ENCODE data around the gene NMRK1. TPM values are rescaled to one million over a fixed set of nuclear protein-coding genes. Genes with fewer than 3 reads are reported as not detected.

The NMRK1 gene
- polyA plus RNA-seq, 3 donors, result 4.3 to 9.8 (median 9.3) TPM

- H3K4me1 ChIP-seq (ENCODE audit: control insufficient read depth in 1 of 2, insufficient read depth in 2 of 2, low read length in 2 of 2), result peaks cover 0 to 10% of the 10 kb centered on the region in 2 donors
- no peak for DNase-seq
- no peak overlapping the region for H3K4me3 ChIP-seq (replicated peaks in 1 of 3; ENCODE audit: low read depth in 2 of 3, low read length in 3 of 3)
- Mint-ChIP-seq H3K36me3 (peaks cover 38 to 68% of the 10 kb centered on the region in 2 donors), H3K27me3 (ENCODE audit: low read depth in 3 of 3) (peaks cover 0 to 1% (median 0%) of the 10 kb centered on the region in 3 donors), H3K4me1 (peaks cover 24% of the 10 kb centered on the region), H3K9me3 (no peaks in the 10 kb centered on the region), H3K4me3 (no peak overlapping the region), H3K27ac (peak overlapping the region; percentile 31 to 89 (median 46))
- H3K27me3 ChIP-seq (ENCODE audit: control insufficient read depth in 2 of 2, insufficient read depth in 2 of 2, low read length in 2 of 2), result no peaks in the 10 kb centered on the region
- H3K36me3 ChIP-seq (replicated peaks in 1 of 2; ENCODE audit: control insufficient read depth in 1 of 2, insufficient read depth in 2 of 2, low read length in 2 of 2), result peaks cover 14 to 90% of the 10 kb centered on the region in 2 donors
- H2AFZ ChIP-seq (ENCODE audit: insufficient read depth, low read depth, low read length, poor library complexity, severe bottlenecking), result no peak overlapping the region
- H4K20me1 ChIP-seq (ENCODE audit: insufficient read depth, low read length), result peaks cover 100% of the 10 kb centered on the region
- WGBS (ENCODE audit: insufficient coverage), result 98% methylated on average over 5 of the region's 9 CpGs
- H3K4me2 ChIP-seq (replicated peaks; ENCODE audit: extremely low read depth, low read length, poor library complexity, severe bottlenecking), result no peak overlapping the region
- peak overlapping the region in 1 of 2 donors; percentile 37 for H3K27ac ChIP-seq (ENCODE audit: low read depth in 1 of 2, low read length in 2 of 2)
- intact Hi-C loops (cut with micrococcal nuclease), result no loop called here
- TF ChIP-seq, protein P1, sequence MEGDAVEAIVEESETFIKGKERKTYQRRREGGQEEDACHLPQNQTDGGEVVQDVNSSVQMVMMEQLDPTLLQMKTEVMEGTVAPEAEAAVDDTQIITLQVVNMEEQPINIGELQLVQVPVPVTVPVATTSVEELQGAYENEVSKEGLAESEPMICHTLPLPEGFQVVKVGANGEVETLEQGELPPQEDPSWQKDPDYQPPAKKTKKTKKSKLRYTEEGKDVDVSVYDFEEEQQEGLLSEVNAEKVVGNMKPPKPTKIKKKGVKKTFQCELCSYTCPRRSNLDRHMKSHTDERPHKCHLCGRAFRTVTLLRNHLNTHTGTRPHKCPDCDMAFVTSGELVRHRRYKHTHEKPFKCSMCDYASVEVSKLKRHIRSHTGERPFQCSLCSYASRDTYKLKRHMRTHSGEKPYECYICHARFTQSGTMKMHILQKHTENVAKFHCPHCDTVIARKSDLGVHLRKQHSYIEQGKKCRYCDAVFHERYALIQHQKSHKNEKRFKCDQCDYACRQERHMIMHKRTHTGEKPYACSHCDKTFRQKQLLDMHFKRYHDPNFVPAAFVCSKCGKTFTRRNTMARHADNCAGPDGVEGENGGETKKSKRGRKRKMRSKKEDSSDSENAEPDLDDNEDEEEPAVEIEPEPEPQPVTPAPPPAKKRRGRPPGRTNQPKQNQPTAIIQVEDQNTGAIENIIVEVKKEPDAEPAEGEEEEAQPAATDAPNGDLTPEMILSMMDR (IDR thresholded peaks at IDR 0.05), result no peak
- peaks cover 100% of the 10 kb centered on the region for H3K79me2 ChIP-seq (ENCODE audit: insufficient read depth, low read length)
- no peak overlapping the region for H3K9ac ChIP-seq (ENCODE audit: insufficient read depth, low read length, poor library complexity, severe bottlenecking)
- no peaks in the 10 kb centered on the region for H3K9me3 ChIP-seq (replicated peaks in 1 of 2; ENCODE audit: control insufficient read depth in 1 of 2, insufficient read depth in 1 of 2, low read length in 2 of 2)
These were observed 13.1 kb upstream of the NMRK1 start for GRCh38 chr9:75101004-75101588.

GRCh38 chr9:75096796-75097195 lies 8.8 kb upstream of the NMRK1 start:
- Histone ChIP-seq H3K4me3 (replicated peaks in 1 of 3; ENCODE audit: low read depth in 2 of 3, low read length in 3 of 3) (no peak overlapping the region), H3K27ac (ENCODE audit: low read depth in 1 of 2, low read length in 2 of 2) (peak overlapping the region in 1 of 2 donors; percentile 10), H3K9me3 (replicated peaks in 1 of 2; ENCODE audit: control insufficient read depth in 1 of 2, insufficient read depth in 1 of 2, low read length in 2 of 2) (no peaks in the 10 kb centered on the region), H3K27me3 (ENCODE audit: control insufficient read depth in 2 of 2, insufficient read depth in 2 of 2, low read length in 2 of 2) (no peaks in the 10 kb centered on the region), H3K36me3 (replicated peaks in 1 of 2; ENCODE audit: control insufficient read depth in 1 of 2, insufficient read depth in 2 of 2, low read length in 2 of 2) (peaks cover 5 to 54% of the 10 kb centered on the region in 2 donors), H3K79me2 (ENCODE audit: insufficient read depth, low read length) (peaks cover 100% of the 10 kb centered on the region), H3K4me1 (ENCODE audit: control insufficient read depth in 1 of 2, insufficient read depth in 2 of 2, low read length in 2 of 2) (peaks cover 0 to 17% of the 10 kb centered on the region in 2 donors), H3K4me2 (replicated peaks; ENCODE audit: extremely low read depth, low read length, poor library complexity, severe bottlenecking) (no peak overlapping the region), H4K20me1 (ENCODE audit: insufficient read depth, low read length) (peaks cover 100% of the 10 kb centered on the region), H2AFZ (ENCODE audit: insufficient read depth, low read depth, low read length, poor library complexity, severe bottlenecking) (no peak overlapping the region), H3K9ac (ENCODE audit: insufficient read depth, low read length, poor library complexity, severe bottlenecking) (no peak overlapping the region)
- no peak for DNase-seq
- Mint-ChIP-seq H3K4me3 (no peak overlapping the region), H3K27ac (peak overlapping the region in 1 of 7 donors; percentile 10), H3K27me3 (ENCODE audit: low read depth in 3 of 3) (no peaks in the 10 kb centered on the region), H3K36me3 (peaks cover 23 to 58% of the 10 kb centered on the region in 2 donors), H3K9me3 (peaks cover 0 to 2% (median 0%) of the 10 kb centered on the region in 7 donors), H3K4me1 (peaks cover 37% of the 10 kb centered on the region)
- intact Hi-C loops (cut with micrococcal nuclease), result no loop called here
- TF ChIP-seq, protein P1 (IDR thresholded peaks at IDR 0.05), result no peak
- WGBS (ENCODE audit: insufficient coverage), result no CpG with 5 or more reads among the region's 4 CpGs
